Measurements from ENCODE around the gene COQ10A. TPM values are rescaled to one million over a fixed set of nuclear protein-coding genes. Genes with fewer than 3 reads are reported as not detected.

COQ10A gene
- total and polyA plus RNA-seq, 2 of the 8 experiments (the other 6 are each of a cell fraction or from before 2014, with no cell fraction given), result 21.8 to 42.9 TPM

GRCh38 chr12:56224102-56224701, 42.5 kb upstream of the COQ10A start, which contains the start of gene NABP2 (continued):
- TF ChIP-seq CHD7 (IDR thresholded peaks at IDR 0.05; ENCODE audit: insufficient replicate concordance, low read length) (no peak), CHD1 (IDR thresholded peaks at IDR 0.05; ENCODE audit: low read depth, low read length) (no peak), TEAD4 (IDR thresholded peaks at IDR 0.05; ENCODE audit: low read depth, low read length) (peak; percentile 83; the same call in 1 of the 2 replicates), TBP (IDR thresholded peaks at IDR 0.05; ENCODE audit: low read depth, low read length) (peak; percentile 65; the same call in 1 of the 2 replicates), FOSL1 (IDR thresholded peaks at IDR 0.05; ENCODE audit: insufficient read depth, low read depth, low read length) (no peak), RFX5 (IDR thresholded peaks at IDR 0.05; ENCODE audit: borderline replicate concordance, low read depth, low read length) (no peak), SP2 (IDR thresholded peaks at IDR 0.05; ENCODE audit: low read length) (peak; percentile 41; the same call in 1 of the 2 replicates), JUN (IDR thresholded peaks at IDR 0.05; ENCODE audit: low read depth, low read length) (no peak), SUZ12 (IDR thresholded peaks at IDR 0.05; ENCODE audit: low read length) (no peak), POLR2AphosphoS5 (IDR thresholded peaks at IDR 0.05; ENCODE audit: low read depth, low read length) (no peak), EP300 (IDR thresholded peaks at IDR 0.05; ENCODE audit: borderline replicate concordance in 1 of 2, low read depth in 2 of 2, low read length in 2 of 2) (no peak)
